SK-N-MC (cell line): ENCODE measurements around the gene POU4F2.

Experiments
- EZH2 ChIP-seq: fragments of 200-600 bp; sonication (generic); IDR thresholded peaks from one replicate; pipeline ENCODE4 v1.6.1; 2017; ENCODE audit warnings: antibody characterized with exemption
- POLR2AphosphoS5 ChIP-seq: IDR thresholded peaks from 2 replicates; pipeline ENCODE4 v1.6.1; 2012; ENCODE audit warnings: mild to moderate bottlenecking, low read depth, low read length, borderline replicate concordance

- no peak for TF ChIP-seq EZH2
- TF ChIP-seq POLR2AphosphoS5: no peak
Measured at GRCh38 chr4:146648461-146648783, 9.7 kb downstream of the POU4F2 start.
